HG02588 (cell line): ENCODE measurements around the gene OTOS.

Experiments
- ATAC-seq: cut with Tn5 transposase; IDR thresholded peaks from one replicate; pipeline ENCODE4 v1.9.1; 2021; ENCODE audit warnings: mild to moderate bottlenecking, moderate library complexity; ENCODE audit not compliant: unreplicated experiment

Gene OTOS

GRCh38 chr2:240123821-240124650 lies 16.4 kb downstream of the OTOS start:
- no peak for ATAC-seq

- ATAC-seq, result no peak
These were observed 18.8 kb downstream of the OTOS start for GRCh38 chr2:240121675-240122074.

- no peak for ATAC-seq
These were observed 19.3 kb downstream of the OTOS start for GRCh38 chr2:240121190-240121589.

GRCh38 chr2:240114233-240114632 lies 26.2 kb downstream of the OTOS start:
- no peak for ATAC-seq

- ATAC-seq, result no peak
These were observed 27.4 kb downstream of the OTOS start for GRCh38 chr2:240112914-240113690.

GRCh38 chr2:240111253-240111652 lies 29.2 kb downstream of the OTOS start:
- ATAC-seq, result no peak

GRCh38 chr2:240109386-240109785 lies 31.1 kb downstream of the OTOS start:
- ATAC-seq, result no peak

GRCh38 chr2:240107477-240107796 lies 33.0 kb downstream of the OTOS start:
- ATAC-seq, result no peak

- ATAC-seq, result no peak
These were observed 33.5 kb downstream of the OTOS start for GRCh38 chr2:240106765-240107476.

GRCh38 chr2:240105982-240106381 lies 34.5 kb downstream of the OTOS start:
- no peak for ATAC-seq

GRCh38 chr2:240103136-240103535 lies 37.3 kb downstream of the OTOS start:
- no peak for ATAC-seq

- no peak for ATAC-seq
These were observed 42.1 kb downstream of the OTOS start for GRCh38 chr2:240098349-240098748.

- ATAC-seq, result no peak
These were observed 44.6 kb downstream of the OTOS start for GRCh38 chr2:240095556-240096523.

- ATAC-seq, result no peak
These were observed 51.2 kb downstream of the OTOS start for GRCh38 chr2:240089306-240089705.
